HepG2 (cell line): Measurements from ENCODE around the gene EIF5B. TPM values are rescaled to one million over a fixed set of nuclear protein-coding genes. Genes with fewer than 3 reads are reported as not detected.

Source experiments
- ARID5B ChIP-seq: IDR thresholded peaks from 2 replicates; pipeline ENCODE4 v1.4.0; 2020; ENCODE audit warnings: mild to moderate bottlenecking, missing genetic modification reagents
- BCL3 ChIP-seq: sonication (generic); formaldehyde crosslinking; IDR thresholded peaks from 2 replicates; pipeline ENCODE4 v1.5.1; 2020; ENCODE audit warnings: mild to moderate bottlenecking, missing genetic modification reagents, moderate library complexity
- CCDC6 ChIP-seq: sonication (generic); formaldehyde crosslinking; IDR thresholded peaks from 2 replicates; pipeline ENCODE4 v1.8.1; 2022; ENCODE audit warnings: mild to moderate bottlenecking, missing genetic modification reagents, moderate library complexity
- FOSL2 ChIP-seq: sonication (generic); formaldehyde crosslinking; IDR thresholded peaks from 2 replicates; pipeline ENCODE4 v1.4.0; 2020; ENCODE audit warnings: missing genetic modification reagents
- GTF3A ChIP-seq: sonication (generic); formaldehyde crosslinking; conservative IDR thresholded peaks from 2 replicates; pipeline ENCODE4 v1.4.0; 2020; ENCODE audit warnings: mild to moderate bottlenecking, missing genetic modification reagents
- IRF2 ChIP-seq: IDR thresholded peaks from 2 replicates; pipeline ENCODE4 v1.6.1; 2018; ENCODE audit warnings: missing genetic modification reagents, missing compliant biosample characterization
- JARID2 ChIP-seq: sonication (generic); formaldehyde crosslinking; IDR thresholded peaks from 2 replicates; pipeline ENCODE4 v1.8.1; 2023; ENCODE audit warnings: missing genetic modification reagents, inconsistent platforms; ENCODE audit not compliant: insufficient replicate concordance
- KDM5A ChIP-seq: fragments of 200-600 bp; sonication (generic); IDR thresholded peaks from 2 replicates; pipeline ENCODE4 v1.7.0; 2018; ENCODE audit warnings: antibody characterized with exemption, mild to moderate bottlenecking, low read length, borderline replicate concordance
- POLR2AphosphoS2 ChIP-seq: IDR thresholded peaks from 2 replicates; pipeline ENCODE4 v1.6.1; 2011; ENCODE audit warnings: low read depth, low read length, improper control_type of control experiment
- REPIN1 ChIP-seq: sonication (generic); formaldehyde crosslinking; IDR thresholded peaks from 2 replicates; pipeline ENCODE4 v1.8.0; 2022; ENCODE audit warnings: missing genetic modification reagents, low read depth, mild to moderate bottlenecking, borderline replicate concordance
- SALL2 ChIP-seq: sonication (generic); formaldehyde crosslinking; IDR thresholded peaks from 2 replicates; pipeline ENCODE4 v1.8.1; 2023; ENCODE audit warnings: mild to moderate bottlenecking, missing genetic modification reagents, inconsistent platforms
- SNAPC4 ChIP-seq: sonication (generic); formaldehyde crosslinking; IDR thresholded peaks from 2 replicates; pipeline ENCODE4 v1.4.0; 2020; ENCODE audit warnings: mild to moderate bottlenecking, missing genetic modification reagents
- SUZ12 ChIP-seq: fragments of 150-350 bp; IDR thresholded peaks from 2 replicates; pipeline ENCODE4 v1.6.1; 2014; ENCODE audit warnings: low read depth, low read length
- TEAD3 ChIP-seq: optimal IDR thresholded peaks from 2 replicates; pipeline ENCODE3; 2016; ENCODE audit warnings: borderline replicate concordance
- ZBTB25 ChIP-seq: IDR thresholded peaks from 2 replicates; pipeline ENCODE4 v1.6.1; 2018; ENCODE audit warnings: missing genetic modification reagents
- ZBTB38 ChIP-seq: sonication (generic); formaldehyde crosslinking; IDR thresholded peaks from 2 replicates; pipeline ENCODE4 v1.5.1; 2020; ENCODE audit warnings: mild to moderate bottlenecking, missing genetic modification reagents
- ZFP1 ChIP-seq: IDR thresholded peaks from 2 replicates; pipeline ENCODE4 v1.6.1; 2016
- ZNF256 ChIP-seq: sonication (generic); formaldehyde crosslinking; conservative IDR thresholded peaks from 2 replicates; pipeline ENCODE4 v1.4.0; 2020; ENCODE audit warnings: missing genetic modification reagents
- ZNF333 ChIP-seq: sonication (generic); formaldehyde crosslinking; IDR thresholded peaks from 2 replicates; pipeline ENCODE4 v1.4.0; 2020; ENCODE audit warnings: mild to moderate bottlenecking, missing genetic modification reagents, borderline replicate concordance
- ZNF775 ChIP-seq: sonication (generic); formaldehyde crosslinking; IDR thresholded peaks from 2 replicates; pipeline ENCODE4 v1.4.0; 2020; ENCODE audit warnings: missing genetic modification reagents, mild to moderate bottlenecking, moderate library complexity, borderline replicate concordance
- polyA plus RNA-seq, 8 experiments: library from polyadenylated mRNA; depleted of rRNA in 3 of 8; stranded (reverse) in 7 of 8; unstranded in 1 of 8; fragments of >200 nt; fragmentation: Illumina TruSeq in 4 of 8; extraction: Trizol in 4 of 8; gene quantifications; 2 replicates each; pipeline versions ENCODE4 v1.2.1 to v1.2.3, GENCODE V29; 2011 to 2016; ENCODE audit warnings: low read depth in 4 of 8, missing spikeins in 1 of 8, mixed read lengths in 1 of 8; ENCODE audit not compliant: insufficient read depth in 1 of 8
- total RNA-seq, 5 experiments: library from RNA; depleted of rRNA; stranded (reverse); fragments of >200 nt; fragmentation: Illumina TruSeq; extraction: Trizol; gene quantifications; 2 replicates each; pipeline ENCODE4 v1.2.3, GENCODE V29; 2016; ENCODE audit warnings: low read depth in 1 of 5

The EIF5B gene
- total and polyA plus RNA-seq, 2 of the 13 experiments (the other 11 are each of a cell fraction or from before 2014, with no cell fraction given): 8.8 to 32.1 TPM

GRCh38 chr2:99340669-99341236, 3.6 kb downstream of the EIF5B start (continued):
- TF ChIP-seq ZBTB25 (no peak), BCL3 (CRISPR knock-in tag) (no peak), REPIN1 (CRISPR knock-in tag) (no peak), ARID5B (0 out of 2 replicates have a peak, but pooled peaks have one; percentile 35), SUZ12 (no peak), ZBTB38 (no peak), GTF3A (CRISPR knock-in tag) (no peak), ZNF775 (CRISPR knock-in tag) (no peak), ZFP1 (no peak), KDM5A (no peak), ZNF256 (CRISPR knock-in tag) (no peak), IRF2 (no peak), SALL2 (CRISPR knock-in tag) (no peak), POLR2AphosphoS2 (no peak), JARID2 (CRISPR knock-in tag) (no peak), SNAPC4 (CRISPR knock-in tag) (no peak), FOSL2 (CRISPR knock-in tag) (peak; percentile 85), TEAD3 (CRISPR knock-in tag) (peak; percentile 22), CCDC6 (CRISPR knock-in tag) (no peak), ZNF333 (CRISPR knock-in tag) (no peak)
